SJSA1 (cell line): ENCODE results near the gene RERE. TPM values are rescaled to one million over a fixed set of nuclear protein-coding genes. Genes with fewer than 3 reads are reported as not detected.

Experiments
- DNase-seq, 2 experiments: peaks; one replicate each; pipeline ENCODE4 v3.0.0-alpha.2; 2015 to 2020; ENCODE audit warnings: low spot score in 2 of 2, low read depth in 1 of 2
- H3K27ac ChIP-seq: fragments of 250-450 bp; sonication (Bioruptor Pico); 2 replicates; pipeline ENCODE4 v1.5.1; 2020; ENCODE audit warnings: mild to moderate bottlenecking, moderate library complexity
- H3K27me3 ChIP-seq: fragments of 250-450 bp; sonication (Bioruptor Pico); replicated peaks from 2 replicates; pipeline ENCODE4 v1.5.1; 2020; ENCODE audit warnings: mild to moderate bottlenecking, moderate library complexity
- H3K36me3 ChIP-seq: fragments of 250-450 bp; sonication (Bioruptor Pico); 2 replicates; pipeline ENCODE4 v1.5.1; 2020; ENCODE audit warnings: mild to moderate bottlenecking
- H3K4me1 ChIP-seq: fragments of 250-450 bp; sonication (Bioruptor Pico); replicated peaks from 2 replicates; pipeline ENCODE4 v1.6.1; 2021; ENCODE audit warnings: mild to moderate bottlenecking
- H3K4me3 ChIP-seq: fragments of 250-450 bp; sonication (Bioruptor Pico); 2 replicates; pipeline ENCODE4 v1.5.1; 2020; ENCODE audit warnings: mild to moderate bottlenecking
- H3K9me3 ChIP-seq: fragments of 250-450 bp; sonication (Bioruptor Pico); replicated peaks from 2 replicates; pipeline ENCODE4 v1.5.1; 2020; ENCODE audit warnings: mild to moderate bottlenecking
- total RNA-seq: library from RNA; depleted of rRNA; stranded (reverse); fragments of >200 nt; shearing (Covaris generic); gene quantifications from 2 replicates; pipeline ENCODE4 v1.2.3, GENCODE V29; 2014

RERE gene
- total RNA-seq, 1 experiment from 2014 or later, result 15.7 TPM

- Histone ChIP-seq H3K27ac (peak overlapping the region; percentile 2), H3K9me3 (no peaks in the 10 kb centered on the region)
- no peak for DNase-seq
Measured at GRCh38 chr1:8540971-8541370, 276.5 kb downstream of the RERE start.

GRCh38 chr1:8540261-8540941 lies 277.0 kb downstream of the RERE start:
- no peak for DNase-seq
- Histone ChIP-seq H3K4me1 (peaks cover 15% of the 10 kb centered on the region), H3K4me3 (no peak overlapping the region), H3K9me3 (no peaks in the 10 kb centered on the region), H3K27ac (peak overlapping the region; percentile 2; the same call in 1 of the 2 replicates), H3K36me3 (no peaks in the 10 kb centered on the region; the same call in 1 of the 2 replicates), H3K27me3 (no peaks in the 10 kb centered on the region)

More at GRCh38 chr1:8540971-8541370, 276.5 kb downstream of the RERE start:
- H3K36me3 ChIP-seq, result no peaks in the 10 kb centered on the region; the same call in 1 of the 2 replicates
- H3K27me3 ChIP-seq, result no peaks in the 10 kb centered on the region
- peaks cover 15% of the 10 kb centered on the region for H3K4me1 ChIP-seq
- no peak overlapping the region for H3K4me3 ChIP-seq

- Histone ChIP-seq H3K27me3 (no peaks in the 10 kb centered on the region), H3K36me3 (no peaks in the 10 kb centered on the region; the same call in 1 of the 2 replicates), H3K4me1 (peaks cover 12% of the 10 kb centered on the region), H3K27ac (no peak overlapping the region), H3K9me3 (no peaks in the 10 kb centered on the region), H3K4me3 (no peak overlapping the region)
- DNase-seq, result no peak
Measured at GRCh38 chr1:8539683-8540082, 277.8 kb downstream of the RERE start.

GRCh38 chr1:8538502-8538901 lies 278.9 kb downstream of the RERE start:
- no peaks in the 10 kb centered on the region for H3K27me3 ChIP-seq
- H3K36me3 ChIP-seq, result no peaks in the 10 kb centered on the region
- peaks cover 11% of the 10 kb centered on the region for H3K4me1 ChIP-seq
- H3K4me3 ChIP-seq, result no peak overlapping the region
- H3K27ac ChIP-seq, result no peak overlapping the region
- H3K9me3 ChIP-seq, result no peaks in the 10 kb centered on the region
- DNase-seq, result no peak

- DNase-seq, result no peak
- Histone ChIP-seq H3K27me3 (no peaks in the 10 kb centered on the region), H3K27ac (no peak overlapping the region), H3K36me3 (no peaks in the 10 kb centered on the region), H3K4me1 (peaks cover 11% of the 10 kb centered on the region), H3K4me3 (no peak overlapping the region), H3K9me3 (no peaks in the 10 kb centered on the region)
Measured at GRCh38 chr1:8537991-8538390, 279.4 kb downstream of the RERE start.

- no peak for DNase-seq
- no peak overlapping the region for H3K4me3 ChIP-seq
- H3K36me3 ChIP-seq, result no peaks in the 10 kb centered on the region
- H3K9me3 ChIP-seq, result no peaks in the 10 kb centered on the region
- H3K4me1 ChIP-seq, result peaks cover 11% of the 10 kb centered on the region
- no peaks in the 10 kb centered on the region for H3K27me3 ChIP-seq
- no peak overlapping the region for H3K27ac ChIP-seq
Measured at GRCh38 chr1:8536515-8536914, 280.9 kb downstream of the RERE start.

GRCh38 chr1:8533907-8534306 lies 283.5 kb downstream of the RERE start:
- Histone ChIP-seq H3K27ac (no peak overlapping the region), H3K4me3 (no peak overlapping the region), H3K4me1 (no peaks in the 10 kb centered on the region), H3K36me3 (no peaks in the 10 kb centered on the region), H3K27me3 (no peaks in the 10 kb centered on the region), H3K9me3 (no peaks in the 10 kb centered on the region)
- no peak for DNase-seq

GRCh38 chr1:8533124-8533523 lies 284.3 kb downstream of the RERE start:
- H3K36me3 ChIP-seq, result no peaks in the 10 kb centered on the region
- no peaks in the 10 kb centered on the region for H3K4me1 ChIP-seq

GRCh38 chr1:8529901-8530300 lies 287.5 kb downstream of the RERE start:
- peaks cover 13% of the 10 kb centered on the region for H3K4me1 ChIP-seq
- no peaks in the 10 kb centered on the region for H3K9me3 ChIP-seq
- H3K4me3 ChIP-seq, result no peak overlapping the region
- no peak for DNase-seq
- no peaks in the 10 kb centered on the region for H3K27me3 ChIP-seq
- no peaks in the 10 kb centered on the region for H3K36me3 ChIP-seq
- no peak overlapping the region for H3K27ac ChIP-seq

More at GRCh38 chr1:8533124-8533523, 284.3 kb downstream of the RERE start:
- H3K27me3 ChIP-seq, result no peaks in the 10 kb centered on the region
- DNase-seq, result no peak
- no peak overlapping the region for H3K4me3 ChIP-seq
- no peaks in the 10 kb centered on the region for H3K9me3 ChIP-seq
- no peak overlapping the region for H3K27ac ChIP-seq

- no peak overlapping the region for H3K27ac ChIP-seq
Measured at GRCh38 chr1:8527941-8528340, 289.5 kb downstream of the RERE start.

GRCh38 chr1:8525558-8526275 lies 291.7 kb downstream of the RERE start:
- Histone ChIP-seq H3K36me3 (no peaks in the 10 kb centered on the region), H3K4me3 (peak overlapping the region; percentile 32), H3K9me3 (no peaks in the 10 kb centered on the region), H3K27me3 (no peaks in the 10 kb centered on the region), H3K27ac (peak overlapping the region; percentile 46), H3K4me1 (peaks cover 20% of the 10 kb centered on the region)
- DNase-seq, result peak; percentile 79 to 82

More at GRCh38 chr1:8527941-8528340, 289.5 kb downstream of the RERE start:
- no peak for DNase-seq
- no peaks in the 10 kb centered on the region for H3K27me3 ChIP-seq
- H3K4me3 ChIP-seq, result no peak overlapping the region
- no peaks in the 10 kb centered on the region for H3K9me3 ChIP-seq
- peaks cover 20% of the 10 kb centered on the region for H3K4me1 ChIP-seq
- H3K36me3 ChIP-seq, result no peaks in the 10 kb centered on the region

- Histone ChIP-seq H3K36me3 (no peaks in the 10 kb centered on the region), H3K27me3 (no peaks in the 10 kb centered on the region), H3K27ac (peak overlapping the region; percentile 46), H3K4me1 (peaks cover 20% of the 10 kb centered on the region), H3K9me3 (no peaks in the 10 kb centered on the region), H3K4me3 (peak overlapping the region; percentile 32)
- DNase-seq, result peak in 1 of 2 experiments; percentile 56
Measured at GRCh38 chr1:8525216-8525557, 292.3 kb downstream of the RERE start.

- no peak for DNase-seq
- Histone ChIP-seq H3K9me3 (no peaks in the 10 kb centered on the region), H3K27me3 (no peaks in the 10 kb centered on the region), H3K27ac (no peak overlapping the region), H3K36me3 (no peaks in the 10 kb centered on the region), H3K4me1 (peaks cover 20% of the 10 kb centered on the region), H3K4me3 (no peak overlapping the region)
Measured at GRCh38 chr1:8524627-8525157, 292.7 kb downstream of the RERE start.

- no peak for DNase-seq
- no peak overlapping the region for H3K4me3 ChIP-seq
- H3K4me1 ChIP-seq, result peaks cover 20% of the 10 kb centered on the region
- no peak overlapping the region for H3K27ac ChIP-seq
- H3K27me3 ChIP-seq, result no peaks in the 10 kb centered on the region
- no peaks in the 10 kb centered on the region for H3K9me3 ChIP-seq
- no peaks in the 10 kb centered on the region for H3K36me3 ChIP-seq
Measured at GRCh38 chr1:8523666-8524206, 293.7 kb downstream of the RERE start.
